Activated T-cell treated with anti-CD3 and anti-CD28 coated beads for 24 hours (primary cell): ENCODE data around the gene ZSWIM4.

Experiments
- DNase-seq: peaks from one replicate; pipeline ENCODE4 v3.0.0-alpha.2; 2020; ENCODE audit warnings: low read depth

The ZSWIM4 gene

DNA sequence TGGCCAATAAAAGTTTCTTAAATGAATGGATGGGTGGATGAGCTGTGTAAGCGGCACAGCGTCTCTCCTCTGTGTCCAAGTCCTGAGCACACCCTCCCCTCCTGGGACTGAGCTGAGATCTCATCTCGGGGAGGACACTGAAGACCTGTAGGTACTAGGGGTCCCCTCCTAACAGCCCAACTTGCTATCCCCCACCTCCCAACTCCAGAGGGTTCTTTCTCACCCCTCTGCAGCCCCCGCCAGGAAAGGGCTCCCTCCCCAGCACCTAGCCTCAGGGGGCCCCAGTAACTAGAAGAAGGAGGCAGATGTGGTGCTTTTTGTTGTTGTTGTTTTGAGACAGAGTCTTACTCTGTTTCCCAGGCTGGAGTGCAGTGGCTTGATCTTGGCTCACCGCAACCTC, 80.6 kb downstream of the ZSWIM4 start:
- no peak for DNase-seq

DNA sequence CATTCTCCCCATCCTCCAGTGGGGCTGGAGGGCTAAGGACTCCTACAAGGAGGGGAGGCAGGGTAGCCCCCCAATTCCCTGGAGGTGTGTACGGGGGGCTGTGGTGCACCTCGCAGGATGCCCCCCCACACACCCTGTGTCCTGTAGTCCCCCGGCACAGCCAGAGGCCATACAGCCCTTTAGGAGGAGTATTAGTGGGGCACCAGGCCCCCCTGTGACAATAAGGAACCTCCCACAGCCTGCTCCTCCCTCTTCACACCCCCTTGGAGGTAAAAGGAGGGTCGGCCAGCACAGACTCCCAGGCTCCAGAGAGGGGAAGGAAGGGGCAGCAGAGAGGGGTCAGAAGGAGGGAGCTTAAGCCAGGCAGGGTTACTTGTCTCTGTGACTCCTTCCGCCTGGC, 81.6 kb downstream of the ZSWIM4 start, which contains the start of gene NANOS3:
TSS of gene NANOS3 (plus strand) at position 301 of the 400 bp plus-strand sequence. CDS start 115 bp downstream, outside the sequence.
- DNase-seq = no peak

DNA sequence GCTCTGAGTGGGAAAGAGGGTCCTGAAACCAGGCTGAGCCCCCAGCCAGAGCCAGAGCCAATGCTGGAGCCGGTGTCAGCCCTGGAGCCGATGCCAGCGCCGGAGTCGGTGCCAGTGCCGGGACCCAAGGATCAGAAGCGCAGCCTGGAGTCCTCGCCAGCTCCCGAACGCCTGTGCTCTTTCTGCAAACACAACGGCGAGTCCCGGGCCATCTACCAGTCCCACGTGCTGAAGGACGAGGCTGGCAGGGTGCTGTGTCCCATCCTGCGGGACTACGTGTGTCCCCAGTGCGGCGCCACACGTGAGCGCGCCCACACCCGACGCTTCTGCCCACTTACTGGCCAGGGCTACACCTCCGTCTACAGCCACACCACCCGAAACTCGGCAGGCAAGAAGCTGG, 82.1 kb downstream of the ZSWIM4 start:
- DNase-seq = no peak

DNA sequence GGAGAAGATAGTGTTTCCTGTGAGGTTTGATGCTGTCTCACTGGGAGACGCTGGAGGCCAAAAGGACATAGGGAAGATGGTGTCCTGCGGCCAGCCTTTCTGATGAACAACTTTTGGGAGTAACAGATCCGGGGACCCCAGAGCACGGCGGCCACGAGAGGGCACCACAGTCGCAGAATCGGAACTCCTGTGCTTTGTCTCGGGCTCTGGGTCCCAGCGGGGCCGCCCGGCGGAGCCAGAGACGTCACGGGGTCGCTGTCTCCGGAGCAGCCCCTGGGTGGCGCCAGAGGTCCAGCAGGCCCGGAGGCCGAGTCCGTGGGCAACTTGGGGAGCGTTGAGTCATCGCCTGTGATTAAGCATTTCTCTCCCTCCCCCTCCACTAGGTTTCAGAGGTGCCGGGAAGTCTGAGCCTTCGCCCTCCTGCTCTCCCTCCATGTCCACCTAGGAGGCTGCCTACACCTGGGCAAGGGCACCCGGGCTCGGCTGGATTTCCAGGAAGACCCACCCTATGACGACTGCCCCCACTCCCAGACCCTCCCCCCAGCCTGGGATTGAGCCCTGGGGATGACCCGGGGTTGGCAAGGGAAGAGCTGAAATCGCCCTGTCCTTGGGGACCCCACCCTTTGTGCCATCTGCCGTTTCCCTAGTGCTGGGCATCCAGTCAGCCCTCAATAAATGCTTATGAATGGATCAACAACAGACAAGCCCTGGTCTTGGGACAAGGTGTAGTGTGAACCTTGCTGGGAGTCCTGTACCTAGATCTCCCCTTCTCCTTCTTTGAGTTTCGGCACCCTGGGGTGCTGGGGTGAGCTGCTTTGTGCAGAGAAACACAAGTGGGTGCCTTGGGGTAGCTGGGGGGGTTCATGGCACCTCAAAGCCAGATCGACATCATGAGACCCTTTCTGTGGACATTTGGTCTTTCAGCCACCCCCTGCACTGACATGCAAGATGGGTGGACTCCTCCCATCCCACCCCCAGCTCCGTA, 85.1 kb downstream of the ZSWIM4 start:
- peak; percentile 98 for DNase-seq

DNA sequence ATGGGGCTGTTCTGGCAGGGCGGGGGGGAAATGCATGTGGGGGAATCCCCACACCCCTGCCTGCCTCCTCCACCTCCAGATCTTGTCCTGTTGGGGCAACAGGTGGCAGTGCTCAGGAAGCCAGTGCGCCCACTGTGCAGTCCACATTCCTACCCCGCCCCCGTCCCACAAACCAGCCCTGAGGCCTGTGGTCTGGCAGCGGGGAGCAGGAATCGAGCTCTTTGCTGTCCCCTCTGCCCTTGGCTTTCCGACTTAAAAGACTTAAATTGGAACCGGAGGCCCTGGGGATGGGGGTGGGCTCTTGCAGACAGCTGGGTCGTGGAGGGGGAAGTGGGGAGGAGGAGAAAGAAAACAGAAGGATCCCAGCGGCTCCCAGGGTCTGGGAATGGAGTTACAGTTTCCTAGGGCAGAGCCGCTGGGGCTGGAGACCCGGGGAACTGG, 86.0 kb downstream of the ZSWIM4 start:
- no peak for DNase-seq
